Mucosa of descending colon (tissue), 3 donors: ENCODE measurements around the gene CDK9. TPM values are rescaled to one million over a fixed set of nuclear protein-coding genes. Genes with fewer than 3 reads are reported as not detected.
A peak's percentile ranks its signal among the peaks of the same experiment; 100 is the strongest.
"Not testable (repeated sequence)": the region's sequence is repeated elsewhere in the genome, so short reads cannot be mapped to it uniquely, and the experiment has no call there.

ENCODE experiments used
- ATAC-seq: fragments of 200-7000 bp; cut with Tn5 transposase; one replicate; pipeline ENCODE4 v1.9.1; 2020; ENCODE audit warnings: mild to moderate bottlenecking, moderate library complexity
- DNase-seq, 3 donors: peaks; one replicate each; pipeline ENCODE4 v3.0.0-alpha.2; 2020
- H3K36me3 ChIP-seq: fragments of 200-600 bp; one replicate; pipeline ENCODE4 v1.8.0; 2021; ENCODE audit warnings: low read depth, mild to moderate bottlenecking
- H3K4me1 ChIP-seq: fragments of 200-600 bp; one replicate; pipeline ENCODE4 v1.8.0; 2021; ENCODE audit warnings: low read depth, mild to moderate bottlenecking
- H3K4me3 ChIP-seq: fragments of 200-600 bp; one replicate; pipeline ENCODE4 v1.8.0; 2021; ENCODE audit warnings: mild to moderate bottlenecking
- H3K9me3 ChIP-seq: fragments of 200-600 bp; one replicate; pipeline ENCODE4 v1.8.0; 2021; ENCODE audit warnings: mild to moderate bottlenecking
- CTCF ChIP-seq: fragments of 200-600 bp; IDR thresholded peaks from one replicate; pipeline ENCODE4 v1.8.0; 2022; ENCODE audit warnings: antibody characterized with exemption, mild to moderate bottlenecking
- intact Hi-C, 2 donors: fragments of 100-400 bp; cut with DNase I in 1 of 2; cut with micrococcal nuclease in 1 of 2; formaldehyde crosslinking; loops; one replicate each; pipeline versions ENCODE4 v1.11.0 to v1.11.1; 2022; cut with DNase I, micrococcal nuclease
- microRNA-seq: library from miRNA; unstranded; fragments of <30 nt; microRNA quantifications from one replicate; pipeline ENCODE4, GENCODE V29; 2019
- total RNA-seq, 3 donors: library from RNA; stranded (reverse); fragmentation: NEBNext Ultra II Directional in 2 of 3; extraction: Animal tissue kit (Norgen Biotek cat#: 25700) in 2 of 3; gene quantifications; one replicate each; pipeline versions ENCODE4 v1.2.1 to v1.2.4, GENCODE V29; 2021 to 2023
- donor health status: DM: no; HTN: no; CAD: no; lungs with moderate emphysema.
- donor health status: DM: no; HTN: no; CAD: no.
- donor health status: DM: no; HTN: yes; CAD: no.

CDK9 gene
- total RNA-seq, 3 donors from 2014 or later = 67.8 to 111 (median 75.9) TPM

- no peak for TF ChIP-seq CTCF
- DNase-seq = no peak
- Histone ChIP-seq H3K4me1 (peaks cover 8% of the 10 kb centered on the region), H3K9me3 (no peaks in the 10 kb centered on the region), H3K36me3 (no peaks in the 10 kb centered on the region), H3K4me3 (no peak overlapping the region)
- no peak for ATAC-seq
- intact Hi-C loops = no loop called here
Measured at GRCh38 chr9:127833555-127833954, 47.7 kb downstream of the CDK9 start.

- peak; percentile 49 for ATAC-seq
- no peak for TF ChIP-seq CTCF
- peak in 2 of 3 donors; percentile 50 to 54 for DNase-seq
- intact Hi-C loops = no loop called here
- Histone ChIP-seq H3K4me3 (no peak overlapping the region), H3K4me1 (peaks cover 8% of the 10 kb centered on the region), H3K36me3 (no peaks in the 10 kb centered on the region), H3K9me3 (no peaks in the 10 kb centered on the region)
Measured at GRCh38 chr9:127835991-127836516, 50.2 kb downstream of the CDK9 start.

GRCh38 chr9:127836561-127836960 lies 50.7 kb downstream of the CDK9 start:
- H3K36me3 ChIP-seq, H3K4me3 ChIP-seq, H3K9me3 ChIP-seq, ATAC-seq, intact Hi-C loops, DNase-seq, H3K4me1 ChIP-seq: not testable (repeated sequence)

- Histone ChIP-seq H3K4me3 (no peak overlapping the region), H3K4me1 (peaks cover 8% of the 10 kb centered on the region), H3K36me3 (no peaks in the 10 kb centered on the region), H3K9me3 (no peaks in the 10 kb centered on the region)
- intact Hi-C loops = no loop called here
- no peak for ATAC-seq
- no peak for TF ChIP-seq CTCF
- no peak for DNase-seq
Measured at GRCh38 chr9:127837346-127837745, 51.5 kb downstream of the CDK9 start.

- Histone ChIP-seq H3K9me3 (no peaks in the 10 kb centered on the region), H3K4me1 (peaks cover 8% of the 10 kb centered on the region), H3K4me3 (no peak overlapping the region), H3K36me3 (no peaks in the 10 kb centered on the region)
- no peak for TF ChIP-seq CTCF
- DNase-seq (peak; percentile 41 to 81 (median 51)), ATAC-seq (peak; percentile 69)
- intact Hi-C loops = no loop called here
Measured at GRCh38 chr9:127838375-127839078, 52.7 kb downstream of the CDK9 start.

Small RNA genes within 50 kb of the gene (microRNA-seq; reads per million reads assigned to microRNA genes)
- not detected for gene MIR2861
- gene MIR3960 = not detected

Other genes starting within 250 kb of the CDK9 start
- gene STXBP1, start 173.8 kb upstream of the CDK9 start, total RNA-seq = 10 to 100 TPM; 11.8 to 37.1 (median 17.1) TPM
- under 1 TPM in 2 of 3 donors, not detected in 1; 0.12 to 0.28 TPM for gene CFAP157, start 79.0 kb upstream of the CDK9 start, total RNA-seq
- 10 to 100 TPM in 2 of 3 donors, 1 to 10 TPM in 1; 5.1 to 10.5 (median 10.3) TPM for gene PTRH1, start 70.4 kb upstream of the CDK9 start, total RNA-seq
- gene TTC16, start 70.0 kb upstream of the CDK9 start, total RNA-seq = under 1 TPM in 1 of 3 donors, not detected in 2; 0.31 TPM
- gene TOR2A, start 50.7 kb upstream of the CDK9 start, total RNA-seq = 10 to 100 TPM; 19.7 to 30.2 (median 28.2) TPM
- 1 to 10 TPM; 3.2 to 7.4 (median 4.7) TPM for gene SH2D3C, start 7.4 kb upstream of the CDK9 start, total RNA-seq
- gene FPGS, start 16.8 kb downstream of the CDK9 start, total RNA-seq = 10 to 100 TPM; 41.0 to 46.5 (median 41.3) TPM
- 10 to 100 TPM; 18.3 to 35.5 (median 34.8) TPM for gene ENG, start 68.6 kb downstream of the CDK9 start, total RNA-seq
- 100 to 1,000 TPM in 2 of 3 donors, 10 to 100 TPM in 1; 66.7 to 157 (median 106) TPM for gene AK1, start 91.6 kb downstream of the CDK9 start, total RNA-seq
- 100 to 1,000 TPM; 121 to 266 (median 175) TPM for gene ST6GALNAC6, start 113.6 kb downstream of the CDK9 start, total RNA-seq
- gene ST6GALNAC4, start 131.0 kb downstream of the CDK9 start, total RNA-seq = 10 to 100 TPM; 31.0 to 39.2 (median 37.2) TPM
- gene PIP5KL1, start 144.7 kb downstream of the CDK9 start, total RNA-seq = 1 to 10 TPM in 2 of 3 donors, under 1 TPM in 1; 0.58 to 1.9 (median 1.1) TPM
- gene DPM2, start 151.8 kb downstream of the CDK9 start, total RNA-seq = 10 to 100 TPM; 23.0 to 30.4 (median 29.4) TPM
- 100 to 1,000 TPM; 127 to 168 (median 144) TPM for gene EEIG1, start 195.0 kb downstream of the CDK9 start, total RNA-seq